Upper lobe of left lung (tissue), 6 donors: ENCODE data around the gene ADD3. TPM values are rescaled to one million over a fixed set of nuclear protein-coding genes. Genes with fewer than 3 reads are reported as not detected.
A peak's percentile ranks its signal among the peaks of the same experiment; 100 is the strongest.

ENCODE experiments used
- ATAC-seq, 2 donors: fragments of 200-7000 bp; cut with Tn5 transposase; one replicate each; pipeline ENCODE4 v1.9.1; 2022; ENCODE audit warnings: mild to moderate bottlenecking in 2 of 2, moderate library complexity in 2 of 2; ENCODE audit not compliant: low FRiP score in 2 of 2
- DNase-seq, 2 donors: peaks; one replicate each; pipeline ENCODE4 v3.0.0-alpha.2; 2019 to 2020
- H3K27ac ChIP-seq, 4 donors: fragments of 200-600 bp; sonication (generic); one replicate each; pipeline ENCODE4 v1.5.1; 2016 to 2019
- H3K27me3 ChIP-seq, 4 donors: fragments of 200-600 bp; sonication (generic); one replicate each; pipeline ENCODE4 v1.5.1; 2017 to 2019
- H3K36me3 ChIP-seq, 4 donors: fragments of 200-600 bp; sonication (generic); one replicate each; pipeline ENCODE4 v1.5.1; 2016 to 2019
- H3K4me1 ChIP-seq, 4 donors: fragments of 200-600 bp; sonication (generic); one replicate each; pipeline ENCODE4 v1.5.1; 2018 to 2019
- H3K4me3 ChIP-seq, 4 donors: fragments of 200-600 bp; sonication (generic); one replicate each; pipeline ENCODE4 v1.5.1; 2017 to 2019; ENCODE audit warnings: mild to moderate bottlenecking in 2 of 4, moderate library complexity in 1 of 4
- H3K9me3 ChIP-seq, 4 donors: fragments of 200-600 bp; sonication (generic); one replicate each; pipeline ENCODE4 v1.5.1; 2018 to 2019
- EP300 ChIP-seq, 4 donors: sonication (generic); formaldehyde crosslinking; IDR thresholded peaks; one replicate each; pipeline ENCODE4 v1.5.1; 2017; ENCODE audit warnings: antibody characterized with exemption in 4 of 4, control low read depth in 2 of 4
- POLR2A ChIP-seq, 4 donors: fragments of 450-650 bp; IDR thresholded peaks; one replicate each; pipeline ENCODE4 v1.5.1; 2016 to 2017; ENCODE audit warnings: antibody characterized with exemption in 4 of 4, mild to moderate bottlenecking in 2 of 4
- POLR2AphosphoS5 ChIP-seq, 2 donors: sonication (generic); formaldehyde crosslinking; IDR thresholded peaks; one replicate each; pipeline ENCODE4 v1.5.1; 2017; ENCODE audit warnings: antibody characterized with exemption in 2 of 2
- WGBS, 2 donors: methylation state at CpG; one replicate each; pipeline ENCODE4 v1.1.5; 2017 to 2018; 5-methylcytosine and 5-hydroxymethylcytosine counted together
- total RNA-seq, 6 donors: library from RNA; depleted of rRNA in 4 of 6; stranded (reverse); fragments of >200 nt in 4 of 6; gene quantifications; one replicate each; pipeline versions ENCODE4 v1.1.0 to v1.2.1, GENCODE V29; 2016 to 2021
- TF ChIP-seq, protein P1 (sequence below), 6 experiments: fragments of 450-650 bp in 4 of 6; fragments of 200-600 bp in 2 of 6; sonication (generic) in 2 of 6; IDR thresholded peaks; one replicate each; pipeline ENCODE4 v1.5.1; 2016 to 2019; ENCODE audit warnings: antibody characterized with exemption in 6 of 6
- donor health status: DM: no; HTN: no; CAD: no; lungs with moderate emphysema.
- donor health status: DM: no; HTN: yes; CAD: no; lungs with severe emphysema.

Gene ADD3
- total RNA-seq, 6 donors from 2014 or later: 34.1 to 229 (median 61.0) TPM

DNA sequence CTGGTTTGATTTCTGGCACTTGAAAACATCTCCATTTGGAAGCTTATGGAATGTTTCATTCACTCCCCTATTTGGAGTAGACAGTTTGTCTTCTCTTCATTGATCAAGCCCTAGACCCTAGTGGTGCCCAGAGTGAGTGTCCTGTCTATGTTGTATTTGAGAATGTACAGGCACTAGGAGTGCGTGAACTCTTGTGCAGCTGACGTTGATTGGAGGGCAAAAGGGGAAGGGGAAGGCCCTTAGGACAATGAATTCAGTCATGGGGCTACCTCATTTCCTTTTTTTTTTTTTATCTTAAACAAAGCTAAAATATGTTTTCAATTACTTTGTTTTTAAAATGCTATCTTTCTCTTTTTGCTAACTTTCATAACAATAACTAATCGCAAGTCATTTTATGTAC lies 66.5 kb downstream of the ADD3 start:
- DNase-seq (peak in 1 of 2 donors; percentile 48), ATAC-seq (peak in 1 of 2 donors; percentile 18)
- WGBS, 2 donors: 61% methylated on average over 3 of the region's 3 CpGs
- peaks cover 57 to 77% (median 67%) of the 10 kb centered on the region in 4 donors for H3K4me1 ChIP-seq
- TF ChIP-seq POLR2AphosphoS5 (IDR thresholded peaks at IDR 0.05) (peak in 1 of 2 donors; percentile 15), POLR2A (IDR thresholded peaks at IDR 0.05) (peak in 1 of 4 donors; percentile 40), EP300 (IDR thresholded peaks at IDR 0.05) (no peak)
- no peaks in the 10 kb centered on the region for H3K27me3 ChIP-seq
- H3K9me3 ChIP-seq: no peaks in the 10 kb centered on the region
- H3K27ac ChIP-seq: peak overlapping the region in 3 of 4 donors; percentile 12 to 84 (median 84)
- H3K36me3 ChIP-seq: no peaks in the 10 kb centered on the region
- H3K4me3 ChIP-seq: no peak overlapping the region

DNA sequence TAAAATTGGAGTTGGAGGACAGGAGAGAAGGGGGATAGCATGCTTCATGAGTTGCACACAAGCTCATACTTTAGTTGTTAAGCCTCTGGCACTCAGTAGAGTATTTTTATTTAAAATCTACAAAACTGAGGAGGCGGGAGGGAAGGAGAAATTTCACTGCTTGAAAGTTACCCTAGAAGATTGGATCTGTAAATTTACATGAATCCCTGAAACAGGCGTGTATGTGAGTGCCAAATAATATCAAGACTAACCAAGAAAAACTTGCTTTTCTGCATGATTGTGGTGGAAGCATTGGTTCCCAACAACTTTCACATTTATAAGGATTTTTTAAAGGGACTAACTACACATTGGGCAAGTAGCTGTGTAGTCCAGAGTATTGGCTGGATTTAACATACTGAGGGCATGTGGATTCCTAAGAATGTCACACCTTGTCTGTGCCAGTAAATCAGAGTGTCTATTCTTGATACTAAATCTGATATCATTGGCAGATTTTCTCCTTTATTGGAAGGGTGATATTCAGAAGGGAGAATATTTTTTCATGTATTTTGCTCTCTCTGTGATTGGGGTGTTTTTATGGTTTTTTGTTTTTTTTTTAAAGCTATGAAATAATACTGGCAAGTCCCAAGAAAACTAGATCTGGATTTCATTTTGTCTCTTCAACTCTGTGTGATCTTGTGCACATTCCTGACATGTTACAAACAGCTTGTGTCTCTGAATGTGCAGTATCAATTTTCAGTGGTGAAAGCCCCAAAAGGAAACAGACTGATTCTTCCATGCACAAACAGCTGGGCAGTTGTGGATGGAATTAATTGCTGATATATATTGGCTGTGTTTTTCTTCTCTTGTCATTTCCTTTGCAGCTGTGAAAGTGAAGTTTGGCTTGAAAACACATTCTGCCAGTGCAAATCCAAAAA lies 67.2 kb downstream of the ADD3 start:
- peak in 1 of 2 donors; percentile 72 for ATAC-seq
- peaks cover 55 to 70% (median 66%) of the 10 kb centered on the region in 4 donors for H3K4me1 ChIP-seq
- no peak for TF ChIP-seq POLR2AphosphoS5 (IDR thresholded peaks at IDR 0.05)
- TF ChIP-seq, protein P1, sequence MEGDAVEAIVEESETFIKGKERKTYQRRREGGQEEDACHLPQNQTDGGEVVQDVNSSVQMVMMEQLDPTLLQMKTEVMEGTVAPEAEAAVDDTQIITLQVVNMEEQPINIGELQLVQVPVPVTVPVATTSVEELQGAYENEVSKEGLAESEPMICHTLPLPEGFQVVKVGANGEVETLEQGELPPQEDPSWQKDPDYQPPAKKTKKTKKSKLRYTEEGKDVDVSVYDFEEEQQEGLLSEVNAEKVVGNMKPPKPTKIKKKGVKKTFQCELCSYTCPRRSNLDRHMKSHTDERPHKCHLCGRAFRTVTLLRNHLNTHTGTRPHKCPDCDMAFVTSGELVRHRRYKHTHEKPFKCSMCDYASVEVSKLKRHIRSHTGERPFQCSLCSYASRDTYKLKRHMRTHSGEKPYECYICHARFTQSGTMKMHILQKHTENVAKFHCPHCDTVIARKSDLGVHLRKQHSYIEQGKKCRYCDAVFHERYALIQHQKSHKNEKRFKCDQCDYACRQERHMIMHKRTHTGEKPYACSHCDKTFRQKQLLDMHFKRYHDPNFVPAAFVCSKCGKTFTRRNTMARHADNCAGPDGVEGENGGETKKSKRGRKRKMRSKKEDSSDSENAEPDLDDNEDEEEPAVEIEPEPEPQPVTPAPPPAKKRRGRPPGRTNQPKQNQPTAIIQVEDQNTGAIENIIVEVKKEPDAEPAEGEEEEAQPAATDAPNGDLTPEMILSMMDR (IDR thresholded peaks at IDR 0.05): no peak
- no peak for TF ChIP-seq EP300 (IDR thresholded peaks at IDR 0.05)
- TF ChIP-seq POLR2A (IDR thresholded peaks at IDR 0.05): no peak
- H3K4me3 ChIP-seq: no peak overlapping the region
- DNase-seq: no peak
- H3K9me3 ChIP-seq: no peaks in the 10 kb centered on the region
- no peaks in the 10 kb centered on the region for H3K27me3 ChIP-seq
- 57 to 71% methylated on average over 2 of the region's 2 CpGs for WGBS, 2 donors
- peak overlapping the region; percentile 12 to 84 (median 78) for H3K27ac ChIP-seq
- no peaks in the 10 kb centered on the region for H3K36me3 ChIP-seq

DNA sequence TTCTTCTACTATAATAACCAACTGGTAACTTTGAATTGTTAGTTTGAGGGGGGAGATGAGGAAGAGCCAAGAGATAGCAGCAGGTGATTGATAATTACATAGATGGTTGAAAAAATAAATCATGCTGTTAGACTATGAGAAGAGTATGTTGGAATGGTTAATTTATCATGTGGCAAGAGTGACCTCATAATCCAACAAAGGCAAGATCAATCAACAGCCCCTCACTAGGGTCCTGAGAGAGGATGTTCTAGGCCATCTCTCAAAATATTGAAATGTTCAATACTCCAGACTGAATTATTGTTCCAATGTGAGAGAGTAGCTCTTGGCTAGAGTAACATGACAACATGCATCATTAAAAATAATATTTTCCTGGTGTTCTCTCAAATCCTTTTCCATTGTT lies 67.9 kb downstream of the ADD3 start:
- Histone ChIP-seq H3K4me1 (peaks cover 51 to 66% (median 63%) of the 10 kb centered on the region in 4 donors), H3K9me3 (no peaks in the 10 kb centered on the region), H3K36me3 (no peaks in the 10 kb centered on the region), H3K4me3 (no peak overlapping the region), H3K27me3 (no peaks in the 10 kb centered on the region), H3K27ac (peak overlapping the region; percentile 71 to 84 (median 79))
- TF ChIP-seq POLR2A (IDR thresholded peaks at IDR 0.05) (no peak), EP300 (IDR thresholded peaks at IDR 0.05) (no peak), POLR2AphosphoS5 (IDR thresholded peaks at IDR 0.05) (no peak)
- TF ChIP-seq, protein P1 (IDR thresholded peaks at IDR 0.05): no peak
- ATAC-seq (no peak), DNase-seq (no peak)

DNA sequence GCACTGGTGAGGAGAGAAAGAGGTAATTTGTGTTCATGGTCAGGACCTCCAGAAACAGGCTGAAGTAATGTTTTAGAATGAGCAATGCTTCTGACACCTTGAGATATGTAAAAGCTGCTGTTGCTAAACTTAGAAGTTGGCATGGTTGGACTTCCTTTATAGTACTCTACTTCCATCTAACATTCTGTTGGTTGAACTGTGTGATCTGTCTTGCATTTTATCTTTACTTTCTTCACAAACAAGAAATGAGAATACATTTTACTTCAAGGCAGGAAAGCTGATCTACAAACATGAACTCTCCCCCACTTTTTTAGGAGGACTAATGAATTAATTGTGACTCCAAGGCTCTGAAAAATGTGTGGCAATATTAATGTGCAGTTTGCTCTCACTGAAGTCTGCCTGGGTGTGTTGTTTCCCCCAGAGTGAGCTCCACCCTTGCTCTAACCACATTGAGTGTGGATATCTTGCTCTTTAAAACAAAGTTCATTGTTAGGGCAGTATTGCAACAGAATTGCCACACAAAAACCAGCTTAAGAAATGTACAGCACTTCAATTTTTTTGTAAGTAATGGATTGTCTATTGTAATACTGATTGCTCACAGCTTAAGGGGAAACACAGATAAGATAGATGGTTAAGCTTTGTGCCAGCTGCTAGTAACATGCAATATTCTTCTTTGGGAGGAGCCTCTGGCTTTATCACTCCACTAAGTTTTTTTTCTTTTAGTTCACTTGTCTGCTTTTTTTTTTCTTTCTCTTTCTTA lies 69.0 kb downstream of the ADD3 start:
- no peaks in the 10 kb centered on the region for H3K9me3 ChIP-seq
- H3K4me1 ChIP-seq: peaks cover 57 to 72% (median 68%) of the 10 kb centered on the region in 4 donors
- H3K36me3 ChIP-seq: no peaks in the 10 kb centered on the region
- DNase-seq: peak in 1 of 2 donors; percentile 79
- peak; percentile 89 to 95 for ATAC-seq
- TF ChIP-seq POLR2A (IDR thresholded peaks at IDR 0.05) (peak in 1 of 4 donors; percentile 37), EP300 (IDR thresholded peaks at IDR 0.05) (peak in 2 of 4 donors; percentile 82 to 86), POLR2AphosphoS5 (IDR thresholded peaks at IDR 0.05) (peak; percentile 64 to 84)
- TF ChIP-seq, protein P1 (IDR thresholded peaks at IDR 0.05): no peak
- peak overlapping the region in 3 of 4 donors; percentile 5 to 28 (median 25) for H3K4me3 ChIP-seq
- H3K27ac ChIP-seq: peak overlapping the region; percentile 71 to 84 (median 79)
- no peaks in the 10 kb centered on the region for H3K27me3 ChIP-seq
